T-helper 1 cell treated with Interleukin-12 subunit alpha and Interleukin-12 subunit beta and Interleukin-4 antibody, amounts not matched to agents 30 ng/mL and 1 ng/mL, for 36 hours (primary cell): ENCODE measurements around the gene ZFP36L2. TPM values are rescaled to one million over a fixed set of nuclear protein-coding genes. Genes with fewer than 3 reads are reported as not detected.
"Not testable (repeated sequence)": the region's sequence is repeated elsewhere in the genome, so short reads cannot be mapped to it uniquely, and the experiment has no call there.

Experiments
- intact Hi-C: fragments of 100-400 bp; cut with micrococcal nuclease; formaldehyde crosslinking; loops from one replicate; pipeline ENCODE4 v1.15.1; 2024
- total RNA-seq: library from RNA; stranded (reverse); gene quantifications from 2 replicates; pipeline ENCODE4 v1.2.3, GENCODE V29; 2022

The ZFP36L2 gene
- total RNA-seq, 1 donor from 2014 or later = 142 TPM

DNA sequence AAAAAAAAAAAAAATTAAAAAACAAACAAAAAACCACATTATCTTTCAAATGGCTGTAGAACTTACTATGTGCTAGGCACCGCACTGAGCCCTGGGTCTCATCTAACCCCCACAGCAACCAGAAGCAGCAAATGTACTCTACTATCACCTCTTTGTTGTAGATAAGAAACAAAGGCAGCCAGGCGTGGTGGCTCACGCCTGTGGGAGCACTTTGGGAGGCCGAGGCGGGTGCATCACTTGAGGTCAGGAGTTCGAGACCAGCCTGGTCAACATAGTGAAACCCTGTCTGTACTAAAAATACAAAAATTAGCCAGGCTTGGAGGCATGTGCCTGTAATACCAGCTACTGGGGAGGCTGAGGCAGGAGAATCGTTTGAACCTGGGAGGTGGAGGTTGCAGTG is 36.5 kb downstream of the ZFP36L2 start:
- intact Hi-C loops = not testable (repeated sequence)

DNA sequence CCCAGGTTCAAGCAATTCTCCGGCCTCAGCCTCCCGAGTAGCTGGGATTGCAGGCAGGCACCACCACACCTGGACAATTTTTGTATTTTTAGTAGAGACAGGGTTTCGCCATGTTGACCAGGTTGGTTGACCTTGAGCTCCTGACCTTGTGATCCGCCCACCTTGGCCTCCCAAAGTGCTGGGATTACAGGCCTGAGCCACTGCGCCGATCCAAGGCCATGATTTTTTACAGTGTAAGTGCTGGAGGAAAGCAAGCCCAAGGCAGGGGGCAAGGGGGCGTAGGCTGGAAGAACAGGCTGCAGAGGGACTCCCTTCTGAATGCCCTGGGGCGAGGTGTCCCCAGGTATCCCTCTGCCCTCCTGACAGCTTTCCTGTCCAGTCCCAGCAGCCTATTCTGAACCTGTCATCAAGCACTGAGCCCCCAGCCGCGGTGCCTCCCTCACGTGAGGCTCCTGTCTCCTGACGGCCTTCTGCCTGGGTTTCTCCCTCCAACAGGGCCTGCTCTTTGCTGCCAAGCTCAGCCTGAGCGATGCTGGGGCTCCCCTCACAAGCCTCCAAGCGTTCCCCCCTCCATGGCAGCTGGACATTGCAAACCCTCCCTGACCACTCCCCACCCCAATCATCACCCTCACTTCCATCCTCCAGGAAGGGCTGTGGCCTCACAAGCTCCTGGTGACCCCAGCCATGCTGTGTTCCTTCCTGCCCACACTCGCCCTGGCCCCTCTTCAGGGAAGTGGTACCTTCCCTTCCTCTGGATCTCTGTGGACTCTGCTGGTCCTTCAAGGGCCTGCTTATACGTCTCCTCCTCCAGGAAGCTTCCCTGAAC is 37.6 kb downstream of the ZFP36L2 start:
- intact Hi-C loops = no loop called here

DNA sequence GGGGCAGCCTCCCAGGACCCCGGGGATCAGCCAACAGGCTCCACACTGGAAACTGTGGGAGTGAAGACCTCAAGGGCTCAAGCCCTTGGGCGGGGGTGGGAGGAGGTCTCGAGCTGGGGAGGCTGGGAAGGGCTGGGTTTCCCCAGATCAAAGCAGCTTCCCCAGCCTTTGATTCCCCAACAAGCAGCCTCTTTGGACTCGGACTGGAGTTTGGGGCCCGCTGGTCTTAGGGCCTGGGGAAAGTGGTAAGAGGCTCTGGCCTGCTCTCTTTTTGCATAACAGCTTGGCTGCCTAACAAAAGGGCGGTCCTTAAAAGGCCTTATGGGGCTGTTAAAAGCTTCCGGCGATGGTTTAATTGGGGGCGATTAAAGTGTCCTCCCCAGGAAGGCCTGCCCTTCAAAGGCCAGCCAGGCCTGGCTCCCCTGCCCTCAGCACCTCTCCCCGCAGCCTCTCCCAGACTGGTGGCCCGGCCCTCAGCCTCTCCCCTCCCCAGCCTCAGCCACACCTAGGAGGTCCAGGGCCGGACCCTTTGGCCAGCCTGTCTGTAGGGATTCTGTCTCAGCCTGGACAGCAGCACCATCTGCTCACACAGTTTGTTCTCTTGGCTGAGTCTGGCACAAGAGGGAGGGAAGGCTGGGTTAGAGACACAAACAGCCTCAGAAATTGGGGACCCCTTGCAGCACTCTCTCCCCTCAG is 39.6 kb downstream of the ZFP36L2 start:
- intact Hi-C loops = no loop called here

DNA sequence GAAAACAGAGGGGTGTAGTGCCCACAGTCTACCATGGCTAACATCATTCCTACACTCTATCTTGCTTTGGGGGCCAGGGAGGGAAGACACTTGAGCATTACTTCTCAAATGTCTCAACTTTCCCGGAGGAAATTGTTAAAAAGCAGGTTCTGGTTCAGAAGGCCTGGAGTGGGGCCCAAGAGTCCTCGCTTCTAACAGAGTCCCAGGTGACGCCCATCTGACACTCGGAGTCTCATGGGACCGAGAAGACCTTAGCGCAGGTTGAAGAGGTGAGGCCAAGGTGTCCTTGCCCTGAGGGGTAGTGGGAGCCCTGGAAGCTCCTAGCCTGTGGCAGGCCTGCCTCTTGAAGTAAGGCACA is 40.1 kb downstream of the ZFP36L2 start:
- intact Hi-C loops = no loop called here

DNA sequence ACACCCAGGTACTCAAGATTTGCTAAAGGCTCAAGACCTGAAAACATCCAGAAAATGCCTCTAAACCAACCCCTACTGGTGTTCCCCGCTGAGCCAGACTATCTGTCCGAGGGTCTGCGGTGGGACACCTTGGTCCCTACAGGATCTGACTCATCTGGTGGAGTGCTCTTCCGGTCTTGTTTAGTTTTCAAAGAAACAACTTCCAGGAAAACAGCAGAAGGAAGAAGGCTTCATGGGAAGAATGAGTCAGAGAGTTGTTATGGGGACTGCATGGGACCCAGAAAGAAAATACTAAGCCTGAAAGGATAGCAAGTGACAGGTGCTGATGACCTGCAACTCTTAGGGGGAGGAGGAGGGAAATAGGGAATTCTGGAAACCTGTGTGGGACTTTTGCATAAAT is 41.3 kb downstream of the ZFP36L2 start:
- intact Hi-C loops = no loop called here

DNA sequence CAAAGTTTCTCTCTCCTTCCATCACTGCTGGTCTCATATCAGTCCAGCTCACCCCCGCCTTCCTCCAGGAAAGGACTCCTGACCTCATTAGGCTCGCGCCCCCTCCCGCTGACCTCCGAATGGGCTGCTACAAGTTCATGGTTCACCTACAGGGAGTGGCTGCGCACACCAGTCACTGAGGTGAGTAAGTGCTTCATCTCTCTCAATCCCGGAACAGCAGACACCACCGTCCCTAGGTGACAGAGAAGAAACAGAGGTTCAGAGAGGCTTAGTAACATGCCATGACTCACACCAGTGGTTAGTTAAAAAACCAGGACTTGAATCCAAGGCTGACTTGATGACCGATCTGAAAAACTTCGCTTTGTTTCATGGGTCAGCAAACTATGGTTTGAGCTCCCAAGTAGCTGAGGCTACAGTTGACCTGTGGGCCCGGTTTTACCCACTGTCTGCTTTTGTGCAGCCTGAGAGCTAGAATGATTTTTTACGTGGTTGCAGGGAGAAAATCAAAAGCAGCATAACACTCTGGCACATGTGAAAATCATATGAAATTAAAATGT is 42.0 kb downstream of the ZFP36L2 start:
- intact Hi-C loops = loop anchor here (1.0 kb wide), 2 partner anchors 10 to 11 kb away; no protein-coding TSS in a partner anchor

DNA sequence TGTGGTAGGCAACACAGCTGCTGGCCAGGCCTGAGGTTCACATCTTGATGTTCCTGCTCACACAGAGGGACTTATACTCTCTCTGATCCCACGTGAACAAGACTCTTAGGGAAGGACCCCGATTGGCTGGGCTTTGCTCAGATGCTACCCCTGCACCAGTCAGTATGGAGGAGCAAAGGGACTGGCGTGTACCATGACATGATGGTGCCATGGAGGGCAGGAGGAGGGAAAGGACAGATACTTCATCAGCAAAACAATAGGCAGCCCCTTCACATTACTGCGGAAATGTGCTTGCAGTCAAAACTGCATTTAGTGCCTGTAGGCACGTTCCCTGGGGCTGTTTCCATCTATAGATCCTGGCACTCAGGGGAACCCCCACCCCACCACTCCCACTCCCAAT is 42.7 kb downstream of the ZFP36L2 start:
- intact Hi-C loops = loop anchor here (1.0 kb wide), 2 partner anchors 9 to 12 kb away; no protein-coding TSS in a partner anchor

DNA sequence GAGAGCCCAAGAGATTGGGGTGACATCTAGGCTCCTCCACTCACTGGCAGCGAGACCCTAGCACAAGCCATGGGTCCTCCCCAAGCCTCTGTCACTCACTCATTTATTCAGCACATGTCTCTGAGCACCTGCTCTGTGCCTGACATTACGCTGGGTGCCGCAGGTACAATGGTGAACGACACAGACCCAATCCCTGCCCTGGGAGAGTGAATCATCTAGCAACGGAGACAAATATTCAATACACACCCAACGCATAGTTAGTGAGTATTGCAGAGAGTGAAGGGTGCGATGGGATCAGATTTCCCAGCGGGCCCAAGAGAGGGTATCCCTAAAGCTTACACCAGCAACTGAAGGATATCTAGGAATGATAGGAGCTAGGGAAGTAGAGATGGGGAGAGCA is 45.5 kb downstream of the ZFP36L2 start:
- intact Hi-C loops = no loop called here

DNA sequence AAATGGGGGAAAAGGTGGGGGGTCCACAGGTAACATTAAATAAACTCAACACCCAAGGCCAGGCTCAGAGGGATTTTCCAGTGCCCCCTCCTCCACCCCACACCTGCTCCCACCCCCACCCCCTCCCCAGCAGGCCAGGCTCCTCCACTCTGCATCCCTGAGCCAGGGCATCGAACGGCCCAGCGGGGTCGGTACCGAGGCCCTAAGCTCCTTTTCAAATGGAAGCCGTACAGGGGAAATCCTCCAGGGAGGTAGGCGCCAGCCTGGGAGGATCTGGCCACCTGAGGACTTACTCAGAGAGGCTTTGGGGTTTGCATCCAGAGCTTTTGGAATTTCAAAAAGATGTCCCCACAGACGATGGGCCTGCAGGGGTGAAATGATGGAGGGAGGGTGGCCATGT is 46.5 kb downstream of the ZFP36L2 start:
- intact Hi-C loops = loop anchor here (10.0 kb wide), 1 partner anchor 1075 kb away; no protein-coding TSS in a partner anchor

DNA sequence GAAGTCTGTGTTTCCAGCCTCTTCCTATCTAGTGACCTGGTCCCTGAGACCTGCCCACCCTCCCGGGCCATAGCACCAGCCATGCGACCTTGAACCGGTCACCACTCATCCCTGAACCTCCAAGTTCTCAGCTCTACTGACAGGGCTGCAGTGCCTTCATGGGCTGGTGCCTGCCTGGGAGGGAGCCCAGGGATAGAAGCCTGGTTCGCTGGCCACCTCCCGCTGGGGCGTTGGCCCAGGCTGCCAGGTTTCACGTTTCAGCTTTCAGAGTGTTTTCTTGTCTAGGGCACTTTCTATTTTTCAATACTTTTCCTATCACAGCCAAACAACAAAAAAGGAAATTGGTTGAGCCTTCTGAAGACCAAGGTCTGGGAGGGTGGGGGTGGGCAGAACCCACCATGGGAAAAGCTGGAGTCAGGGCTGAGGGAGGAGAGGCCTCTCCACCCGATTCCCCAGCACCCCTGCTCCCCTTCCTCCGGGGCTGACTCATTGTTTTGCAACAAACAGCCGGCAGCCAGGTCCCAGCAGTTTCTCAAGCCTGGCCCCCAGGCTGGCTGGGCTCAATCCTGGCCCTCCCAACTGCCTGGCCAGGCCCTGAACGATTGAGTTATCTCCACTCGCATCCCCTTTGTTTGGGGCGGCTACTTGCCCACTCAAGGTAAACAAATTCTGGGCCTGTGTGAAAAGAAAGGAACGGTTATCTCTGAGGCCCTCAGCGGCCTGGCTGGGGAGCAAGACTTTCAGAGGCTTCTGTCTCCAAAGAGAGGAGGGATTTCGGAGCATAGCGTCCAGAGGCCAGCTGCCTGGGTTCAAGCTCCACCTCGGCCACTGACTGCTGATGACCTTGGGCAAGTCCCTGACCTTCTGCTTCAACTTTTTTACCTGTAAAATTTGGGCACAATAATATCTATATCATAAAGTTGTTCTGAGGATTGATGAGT is 47.5 kb downstream of the ZFP36L2 start:
- intact Hi-C loops = loop anchor here (10.0 kb wide), 1 partner anchor 1074 kb away; no protein-coding TSS in a partner anchor

DNA sequence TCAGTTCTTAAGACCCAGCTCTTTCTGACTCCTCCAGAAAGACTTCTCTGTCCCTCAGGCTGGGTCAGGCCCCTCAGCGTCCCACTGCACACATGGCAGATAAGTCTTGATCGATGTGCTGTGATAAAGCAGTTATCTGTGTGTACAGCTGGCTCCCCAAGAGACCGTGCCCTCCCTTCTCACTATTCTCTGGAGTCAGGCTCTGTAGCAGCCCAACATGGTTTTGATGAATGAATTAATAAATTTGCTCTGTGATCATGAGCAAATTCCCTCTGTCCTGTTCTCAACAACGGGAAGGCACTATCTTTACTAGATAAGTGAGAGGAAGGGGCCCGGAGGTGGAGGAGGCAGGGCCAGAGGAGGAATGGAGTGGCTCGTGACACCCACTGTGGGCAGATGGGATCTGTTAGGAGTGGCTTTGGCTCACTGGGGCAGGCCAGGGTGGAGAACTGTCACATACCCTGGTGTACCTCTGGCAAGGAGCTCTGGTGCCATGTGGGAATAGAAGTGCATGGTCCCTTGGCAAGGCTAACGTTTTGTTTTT is 48.3 kb downstream of the ZFP36L2 start:
- intact Hi-C loops = loop anchor here (10.0 kb wide), 1 partner anchor 1073 kb away; no protein-coding TSS in a partner anchor

DNA sequence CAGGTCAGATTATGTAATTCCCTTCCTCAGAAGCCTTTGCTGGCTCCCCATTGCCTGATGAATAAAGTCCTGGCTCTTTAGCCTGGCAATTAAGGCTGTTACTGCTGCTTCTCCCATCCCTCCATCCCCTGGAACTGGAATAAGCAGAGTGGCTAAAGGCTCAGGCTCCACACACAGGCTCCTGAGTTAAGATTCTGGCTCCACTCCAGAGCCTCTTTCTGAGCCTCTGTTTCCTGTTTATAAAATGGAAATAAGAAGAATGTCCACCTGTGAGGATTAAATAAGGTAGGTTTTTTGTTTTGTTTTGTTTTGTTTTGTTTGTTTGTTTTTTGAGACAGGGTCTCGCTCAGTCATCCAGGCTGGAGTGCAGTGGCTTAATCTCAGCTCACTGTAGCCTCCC is 50.0 kb downstream of the ZFP36L2 start:
- intact Hi-C loops = loop anchor here (10.0 kb wide), 1 partner anchor 1072 kb away; no protein-coding TSS in a partner anchor

DNA sequence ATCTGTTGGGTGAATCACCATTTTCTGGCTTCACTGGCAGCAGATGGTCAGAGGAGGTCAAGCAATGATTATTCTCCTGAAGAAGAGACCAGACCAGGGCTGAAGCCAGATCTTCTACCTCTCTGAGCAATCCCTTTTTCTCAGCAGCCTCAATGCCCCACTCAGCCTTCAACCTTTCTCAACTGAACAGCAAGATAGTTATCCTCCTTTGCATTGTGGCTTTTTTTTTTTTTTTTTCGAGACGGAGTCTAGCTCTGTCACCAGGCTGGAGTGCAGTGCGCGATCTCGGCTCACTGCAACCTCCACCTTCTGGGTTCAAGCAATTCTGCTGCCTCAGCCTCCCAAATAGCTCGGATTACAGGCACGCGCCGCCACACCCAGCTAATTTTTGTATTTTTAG is 50.5 kb downstream of the ZFP36L2 start:
- intact Hi-C loops = loop anchor here (10.0 kb wide), 1 partner anchor 1071 kb away; no protein-coding TSS in a partner anchor

DNA sequence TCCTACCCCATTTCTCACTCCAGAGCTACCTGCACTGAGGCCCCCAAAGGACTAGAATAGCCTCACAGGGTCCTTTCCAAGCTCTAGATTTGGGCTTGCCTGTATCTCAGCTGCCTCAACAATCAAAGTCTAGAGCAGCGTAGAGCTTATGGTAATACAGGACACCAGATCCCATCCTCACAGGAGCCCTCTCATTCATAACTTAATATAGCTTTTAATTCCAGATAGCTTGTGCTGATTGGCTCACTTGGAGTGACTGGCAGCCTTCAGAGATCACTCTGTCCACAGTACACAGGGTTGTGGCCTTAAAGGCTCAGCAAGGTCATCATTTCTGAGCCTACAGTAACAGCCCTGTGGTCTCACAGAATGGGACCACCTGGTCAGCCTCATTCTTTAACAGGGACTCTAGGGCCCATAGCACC is 51.4 kb downstream of the ZFP36L2 start:
- intact Hi-C loops = loop anchor here (10.0 kb wide), 1 partner anchor 1070 kb away; no protein-coding TSS in a partner anchor

DNA sequence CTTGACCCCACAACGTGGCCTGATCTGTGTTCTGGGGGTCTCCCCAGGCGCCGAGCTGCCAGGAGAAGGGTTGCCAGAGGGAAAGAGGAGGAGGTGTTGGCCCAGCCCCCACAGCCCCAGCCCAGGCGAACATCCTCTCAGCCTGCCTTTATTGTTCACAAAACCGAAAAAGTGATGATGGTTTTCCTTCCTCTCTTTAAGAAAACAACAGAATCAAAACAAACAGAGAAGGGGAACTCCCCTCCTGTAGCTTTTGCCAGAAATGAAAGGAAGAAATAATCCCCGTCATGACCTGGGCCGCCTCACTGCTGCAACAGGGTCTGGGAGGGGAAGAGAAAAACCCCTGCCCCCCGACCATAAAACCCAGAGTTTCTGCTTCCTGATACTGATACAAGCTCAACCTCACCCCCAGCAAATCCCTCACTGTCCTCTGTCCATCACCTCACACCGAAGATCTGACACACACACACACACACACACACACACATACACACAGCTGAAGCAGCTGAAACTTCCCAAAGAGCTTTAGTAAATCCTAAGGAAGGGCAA is 52.0 kb downstream of the ZFP36L2 start:
- intact Hi-C loops = loop anchor here (1.0 to 10.0 kb wide), 10 partner anchors 10 to 1070 kb away; partner anchors contain the start of genes COX7A2L and ZFP36L2
